Fibroblast of lung (primary cell): ENCODE results near the gene XXYLT1. TPM values are rescaled to one million over a fixed set of nuclear protein-coding genes. Genes with fewer than 3 reads are reported as not detected.

Experiments used
- DNase-seq, 2 donors: peaks; one replicate each; pipeline versions ENCODE4 v3.0.0 to v3.0.0-alpha.2; 2010; ENCODE audit warnings: low read depth in 2 of 2
- H2AFZ ChIP-seq: 2 replicates; pipeline ENCODE4 v1.5.1; 2012; ENCODE audit warnings: low read length, control low read depth, inconsistent platforms
- H3K27ac ChIP-seq: 2 replicates; pipeline ENCODE4 v1.5.1; 2011; ENCODE audit warnings: low read length, control low read depth; ENCODE audit not compliant: insufficient read depth
- H3K27me3 ChIP-seq: 2 replicates; pipeline ENCODE4 v1.5.1; 2011; ENCODE audit warnings: mild to moderate bottlenecking, low read length; ENCODE audit not compliant: control insufficient read depth, insufficient read depth
- H3K36me3 ChIP-seq: 2 replicates; pipeline ENCODE4 v1.5.1; 2011; ENCODE audit warnings: low read length; ENCODE audit not compliant: control insufficient read depth, insufficient read depth
- H3K4me1 ChIP-seq: 2 replicates; pipeline ENCODE4 v1.5.1; 2011; ENCODE audit warnings: low read length; ENCODE audit not compliant: control insufficient read depth, insufficient read depth; ENCODE audit errors: extremely low read depth
- H3K4me2 ChIP-seq: 2 replicates; pipeline ENCODE4 v1.5.1; 2011; ENCODE audit warnings: low read length, control low read depth; ENCODE audit not compliant: insufficient read depth; ENCODE audit errors: extremely low read depth
- H3K4me3 ChIP-seq, 4 experiments: fragments of 200-600 bp in 1 of 4; sonication (generic) in 1 of 4; replicated peaks in 1 of 4; 2 replicates each; pipeline ENCODE4 v1.5.1; 2011 to 2016; ENCODE audit warnings: low read length in 4 of 4, low read depth in 3 of 4, mild to moderate bottlenecking in 3 of 4, control low read depth in 2 of 4, inconsistent platforms in 1 of 4, mixed read lengths in 1 of 4; ENCODE audit not compliant: insufficient read depth in 1 of 4; ENCODE audit errors: control extremely low read depth in 1 of 4
- H3K79me2 ChIP-seq: 2 replicates; pipeline ENCODE4 v1.5.1; 2012; ENCODE audit warnings: mild to moderate bottlenecking, low read length, inconsistent platforms; ENCODE audit not compliant: control insufficient read depth, insufficient read depth
- H3K9ac ChIP-seq: 2 replicates; pipeline ENCODE4 v1.5.1; 2011; ENCODE audit warnings: mild to moderate bottlenecking, low read length, control low read depth; ENCODE audit not compliant: insufficient read depth
- H3K9me3 ChIP-seq: 2 replicates; pipeline ENCODE4 v1.5.1; 2012; ENCODE audit warnings: low read depth, low read length; ENCODE audit not compliant: control insufficient read depth, insufficient read depth
- H4K20me1 ChIP-seq: 2 replicates; pipeline ENCODE4 v1.5.1; 2011; ENCODE audit warnings: low read length; ENCODE audit not compliant: control insufficient read depth, insufficient read depth; ENCODE audit errors: extremely low read depth
- CTCF ChIP-seq, 2 donors: IDR thresholded peaks in 1 of 2; conservative IDR thresholded peaks in 1 of 2; 1 replicate in 1 of 2; 2 replicates in 1 of 2; pipeline ENCODE4 v1.5.1; 2011 to 2012; ENCODE audit warnings: low read length in 2 of 2, control low read depth in 1 of 2, inconsistent platforms in 1 of 2, low read depth in 1 of 2, mild to moderate bottlenecking in 1 of 2
- EZH2 ChIP-seq: IDR thresholded peaks from 2 replicates; pipeline ENCODE4 v1.5.1; 2012; ENCODE audit warnings: low read length, control low read depth, mild to moderate bottlenecking; ENCODE audit errors: missing control alignments
- polyA plus RNA-seq, 2 donors: library from polyadenylated mRNA; depleted of rRNA in 1 of 2; stranded (reverse) in 1 of 2; unstranded in 1 of 2; fragments of >200 nt; gene quantifications; 2 replicates each; pipeline ENCODE4 v1.2.1, GENCODE V29; 2011 to 2012; ENCODE audit warnings: missing spikeins in 1 of 2
- total RNA-seq: library from RNA; depleted of rRNA; stranded (reverse); fragments of >200 nt; gene quantifications from 2 replicates; pipeline ENCODE4 v1.2.1, GENCODE V29; 2014

XXYLT1 gene
- total and polyA plus RNA-seq, 2 donors (not counting 1 experiment from before 2014, with no cell fraction given), result 12.4 to 18.5 TPM

DNA sequence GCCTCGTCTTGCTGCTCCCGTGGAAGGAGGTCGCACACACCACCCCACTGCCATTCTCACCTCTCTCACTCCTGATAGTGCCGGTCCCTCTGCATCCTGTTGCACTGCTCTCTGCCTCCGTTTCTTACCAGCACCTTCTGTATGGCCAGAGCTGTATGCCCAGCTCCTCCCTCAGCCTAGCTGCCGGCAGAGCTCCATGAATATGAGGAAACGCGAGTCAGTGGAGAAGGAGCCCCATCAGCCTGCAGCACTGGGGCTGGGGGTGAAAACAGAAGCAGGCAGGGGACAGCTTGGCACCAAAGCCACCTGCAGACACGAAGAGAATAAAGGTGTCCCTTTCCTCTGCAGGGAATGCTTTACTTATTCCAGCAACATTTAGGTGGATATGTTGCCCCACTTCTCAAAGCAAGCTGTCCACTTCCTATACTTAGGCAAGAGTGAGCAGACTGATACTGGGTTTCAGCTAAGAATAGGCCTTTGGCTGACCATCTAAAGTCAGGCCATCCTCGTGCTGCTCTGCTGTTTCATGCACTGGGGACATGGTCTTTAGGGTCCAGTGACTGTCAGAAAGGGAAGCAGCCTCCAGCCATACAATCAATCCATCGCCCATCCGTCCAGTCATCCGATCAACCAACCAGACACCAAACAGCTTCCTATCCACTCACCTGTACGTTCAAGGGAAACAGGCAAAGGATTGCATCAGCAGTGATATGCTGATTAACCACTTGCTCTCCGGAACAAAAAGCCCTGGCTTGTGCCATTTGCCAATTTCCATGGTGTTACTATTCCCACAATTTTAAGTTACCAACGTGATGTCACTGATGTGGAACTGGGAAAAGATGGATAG is 222.7 kb downstream of the XXYLT1 start:
- Histone ChIP-seq H3K4me2 (no peak overlapping the region), H3K27me3 (no peaks in the 10 kb centered on the region), H3K9ac (no peak overlapping the region), H3K27ac (no peak overlapping the region), H2AFZ (no peak overlapping the region), H3K36me3 (no peaks in the 10 kb centered on the region), H3K4me3 (no peak overlapping the region), H3K9me3 (no peaks in the 10 kb centered on the region), H4K20me1 (no peaks in the 10 kb centered on the region), H3K4me1 (no peaks in the 10 kb centered on the region), H3K79me2 (no peaks in the 10 kb centered on the region)
- DNase-seq, result no peak
- no peak for TF ChIP-seq CTCF (conservative IDR thresholded peaks at IDR 0.05 in 1 of 2, IDR thresholded peaks at IDR 0.05 in 1 of 2; ENCODE audit: low read depth in 1 of 2, low read length in 2 of 2)
- no peak for TF ChIP-seq EZH2

DNA sequence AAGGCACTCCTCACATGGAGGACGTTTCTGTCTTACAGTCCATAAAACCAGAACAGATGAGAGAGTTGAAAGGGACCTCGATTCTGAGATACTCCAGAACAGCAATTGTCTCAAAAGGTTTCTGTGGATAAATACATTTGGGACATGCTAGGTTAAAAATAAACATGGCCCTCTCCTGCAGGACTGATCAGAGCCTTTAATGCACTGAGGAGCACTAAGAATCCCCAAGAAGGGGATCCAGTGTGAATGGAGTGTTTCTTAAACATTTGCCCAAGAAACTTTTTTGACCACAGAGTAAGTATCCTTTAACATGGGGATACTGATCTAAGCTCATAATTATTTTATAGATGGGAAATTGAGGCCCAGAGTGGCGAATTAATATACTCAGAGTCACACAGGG is 223.4 kb downstream of the XXYLT1 start:
- Histone ChIP-seq H3K27ac (no peak overlapping the region), H3K9me3 (no peaks in the 10 kb centered on the region), H3K4me2 (no peak overlapping the region), H3K79me2 (no peaks in the 10 kb centered on the region), H4K20me1 (no peaks in the 10 kb centered on the region), H2AFZ (no peak overlapping the region), H3K4me3 (no peak overlapping the region), H3K27me3 (no peaks in the 10 kb centered on the region), H3K4me1 (no peaks in the 10 kb centered on the region), H3K9ac (no peak overlapping the region), H3K36me3 (no peaks in the 10 kb centered on the region)
- DNase-seq, result no peak
- TF ChIP-seq CTCF (conservative IDR thresholded peaks at IDR 0.05 in 1 of 2, IDR thresholded peaks at IDR 0.05 in 1 of 2; ENCODE audit: low read depth in 1 of 2, low read length in 2 of 2) (no peak), EZH2 (no peak)

DNA sequence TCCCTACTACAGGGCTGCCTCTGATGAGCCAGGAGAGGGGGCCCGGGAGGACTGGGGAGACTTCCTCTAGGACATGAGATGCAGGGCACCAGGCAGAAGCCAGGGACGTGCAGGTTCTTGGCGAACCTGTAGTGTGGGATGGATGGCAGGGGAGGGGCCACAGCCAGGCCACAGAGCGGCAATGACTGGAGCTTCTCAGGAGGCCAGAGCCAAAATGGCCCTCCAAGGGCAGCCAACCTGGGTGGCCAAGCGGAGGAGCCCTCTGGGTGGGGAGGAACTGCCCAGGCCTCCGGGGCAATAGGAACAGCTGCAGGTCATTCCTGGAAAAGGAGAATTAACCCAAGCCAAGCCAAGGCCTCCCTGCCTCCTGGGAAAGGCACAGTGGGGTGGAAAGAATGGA is 224.5 kb downstream of the XXYLT1 start:
- no peaks in the 10 kb centered on the region for H3K27me3 ChIP-seq
- H3K9ac ChIP-seq, result no peak overlapping the region
- no peak overlapping the region for H2AFZ ChIP-seq
- H3K27ac ChIP-seq, result no peak overlapping the region
- no peaks in the 10 kb centered on the region for H3K4me1 ChIP-seq
- H3K9me3 ChIP-seq, result no peaks in the 10 kb centered on the region
- H3K79me2 ChIP-seq, result no peaks in the 10 kb centered on the region
- TF ChIP-seq EZH2, result no peak
- TF ChIP-seq CTCF (conservative IDR thresholded peaks at IDR 0.05 in 1 of 2, IDR thresholded peaks at IDR 0.05 in 1 of 2; ENCODE audit: low read depth in 1 of 2, low read length in 2 of 2), result no peak
- H3K4me3 ChIP-seq, result no peak overlapping the region
- H3K4me2 ChIP-seq, result no peak overlapping the region
- no peaks in the 10 kb centered on the region for H4K20me1 ChIP-seq
- no peaks in the 10 kb centered on the region for H3K36me3 ChIP-seq
- no peak for DNase-seq
